ENCODE measurements around the gene SMIM8.
"Not testable (repeated sequence)": the region's sequence is repeated elsewhere in the genome, so short reads cannot be mapped to it uniquely, and the experiment has no call there.

The SMIM8 gene, protein sequence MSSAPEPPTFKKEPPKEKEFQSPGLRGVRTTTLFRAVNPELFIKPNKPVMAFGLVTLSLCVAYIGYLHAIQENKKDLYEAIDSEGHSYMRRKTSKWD

DNA sequence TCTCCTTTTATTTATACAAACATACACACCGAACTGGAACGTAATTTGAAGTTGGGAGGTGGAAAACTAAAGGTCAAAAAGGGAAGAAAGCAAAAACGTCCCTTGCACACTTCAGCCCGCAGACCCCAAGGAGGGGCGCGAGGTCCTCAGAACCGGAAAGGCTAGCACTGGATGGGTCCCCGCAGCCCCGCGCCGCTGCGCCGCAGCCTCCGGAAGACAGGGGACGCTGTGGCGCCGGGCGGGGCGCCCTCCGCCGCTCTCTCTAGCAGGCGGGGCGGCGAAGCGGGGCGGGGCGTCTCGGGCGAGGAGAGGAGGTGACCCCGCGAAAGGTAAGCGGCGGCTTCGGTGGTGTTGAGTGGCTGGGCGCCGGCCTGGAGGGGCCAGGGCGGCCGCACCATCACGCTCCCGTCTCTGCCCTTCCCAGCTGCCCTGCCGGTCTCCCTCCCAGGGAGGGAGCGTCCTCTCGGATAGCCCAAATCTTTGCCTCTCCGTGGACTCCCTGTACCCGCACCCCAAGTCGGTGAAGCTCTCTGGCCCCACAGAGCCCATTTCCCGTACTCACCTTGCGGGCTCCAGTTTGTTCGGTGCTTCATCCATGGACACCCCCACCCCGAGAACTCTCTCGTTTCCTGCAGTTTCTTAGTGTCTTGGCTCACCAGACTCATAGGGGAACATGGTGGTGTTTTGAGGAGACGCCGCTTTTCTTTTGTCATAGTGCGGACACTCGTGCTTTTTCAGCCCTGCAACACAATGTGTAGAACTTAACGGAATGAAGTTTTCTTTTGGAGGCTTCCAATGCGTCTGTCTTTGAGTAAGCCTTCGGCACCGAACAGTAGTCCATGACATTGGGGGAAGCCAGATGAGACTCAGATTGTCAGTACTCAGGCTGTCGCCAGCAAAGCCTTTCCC, at the start of gene SMIM8:
Gene SMIM8, plus strand, starts transcription at position 285 of the 909 bp plus-strand sequence. CDS start 14,444 bp downstream, outside the sequence.
- peak; percentile 75 for DNase-seq

- peak; percentile 67 for DNase-seq
These were observed 47.6 kb upstream of the SMIM8 start for GRCh38 chr6:87274660-87275274.

GRCh38 chr6:87276624-87277023, 45.8 kb upstream of the SMIM8 start:
- no peak for DNase-seq

DNA sequence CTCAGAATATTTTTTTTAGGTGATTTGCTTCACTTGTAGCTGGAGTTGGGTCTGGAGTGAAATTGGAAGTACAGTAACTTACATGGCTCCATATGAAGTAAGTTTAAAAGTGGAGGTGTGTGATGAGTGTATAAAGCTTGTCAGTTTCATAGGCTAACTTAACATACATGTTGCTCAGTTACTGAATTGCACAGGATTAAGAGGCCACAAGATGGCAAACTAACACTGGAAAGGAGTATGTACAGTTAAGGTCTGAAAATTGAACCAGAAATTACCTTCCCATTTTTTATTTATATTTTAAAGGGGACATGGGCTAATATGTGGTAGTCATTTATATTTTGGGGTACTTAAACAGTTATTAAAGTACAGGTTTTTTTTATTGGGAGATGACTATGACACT, 45.3 kb upstream of the SMIM8 start:
- DNase-seq = no peak

DNA sequence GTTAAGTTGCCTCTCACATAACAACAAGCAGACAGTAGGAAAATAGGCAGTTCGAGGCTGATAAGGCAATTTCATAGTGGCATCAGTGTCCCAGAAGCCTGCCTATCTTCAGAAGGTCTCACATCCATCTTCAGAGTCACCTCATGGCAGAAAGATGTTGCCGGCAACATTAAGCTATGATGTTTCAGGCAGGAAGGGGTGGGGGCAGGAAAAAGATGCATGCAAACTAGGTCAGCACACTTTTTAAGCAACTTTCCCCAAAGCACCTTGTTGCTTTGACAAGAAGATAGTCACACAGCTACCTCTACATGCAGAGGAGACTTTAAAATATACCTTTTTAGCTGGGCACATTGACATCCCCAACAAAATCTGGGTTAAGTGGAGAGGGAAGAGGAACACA, 43.2 kb upstream of the SMIM8 start:
- DNase-seq = no peak

GRCh38 chr6:87281426-87281825, 41.0 kb upstream of the SMIM8 start:
- DNase-seq = no peak

DNA sequence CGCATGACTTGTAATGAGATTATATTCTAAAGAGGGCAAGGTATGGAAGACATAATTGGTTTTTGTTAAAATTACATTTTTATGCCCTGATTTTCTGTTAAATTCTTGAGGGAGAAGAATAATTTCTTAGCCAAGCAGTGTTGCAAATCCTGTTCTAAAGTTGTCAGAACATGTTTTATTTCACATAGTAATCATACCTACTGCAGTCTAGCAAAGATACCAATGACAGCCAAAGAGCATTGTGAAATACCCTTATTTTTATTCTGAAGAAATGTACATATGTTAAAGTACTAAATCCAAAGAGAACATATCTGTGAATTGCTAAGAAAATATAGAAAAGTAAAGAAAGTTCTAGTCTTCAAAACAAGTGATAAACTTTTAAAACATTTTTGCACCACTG, 39.6 kb upstream of the SMIM8 start:
- no peak for DNase-seq

GRCh38 chr6:87283461-87283860, 38.9 kb upstream of the SMIM8 start:
- DNase-seq = no peak

GRCh38 chr6:87287251-87287650, 35.1 kb upstream of the SMIM8 start:
- no peak for DNase-seq

GRCh38 chr6:87289571-87289970, 32.8 kb upstream of the SMIM8 start:
- DNase-seq = no peak

DNA sequence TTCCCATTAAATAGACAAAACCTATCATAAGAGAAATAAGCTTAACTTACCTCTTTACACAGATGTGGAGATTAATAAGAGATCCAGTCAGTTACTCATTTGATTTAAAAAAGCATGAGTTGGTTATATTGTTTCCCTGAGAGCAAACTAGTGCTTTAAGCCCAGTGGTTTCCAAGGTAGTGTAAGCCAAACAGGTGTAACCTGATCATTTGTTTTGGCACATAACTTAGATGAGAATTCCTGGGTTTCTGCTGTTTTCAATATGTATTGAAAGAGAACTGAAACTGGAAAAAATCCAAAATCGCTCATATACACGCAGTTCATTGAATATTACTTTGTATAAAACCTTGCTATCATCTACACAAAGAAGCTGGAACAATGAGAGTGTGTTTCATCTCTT, 30.5 kb upstream of the SMIM8 start:
- no peak for DNase-seq

DNA sequence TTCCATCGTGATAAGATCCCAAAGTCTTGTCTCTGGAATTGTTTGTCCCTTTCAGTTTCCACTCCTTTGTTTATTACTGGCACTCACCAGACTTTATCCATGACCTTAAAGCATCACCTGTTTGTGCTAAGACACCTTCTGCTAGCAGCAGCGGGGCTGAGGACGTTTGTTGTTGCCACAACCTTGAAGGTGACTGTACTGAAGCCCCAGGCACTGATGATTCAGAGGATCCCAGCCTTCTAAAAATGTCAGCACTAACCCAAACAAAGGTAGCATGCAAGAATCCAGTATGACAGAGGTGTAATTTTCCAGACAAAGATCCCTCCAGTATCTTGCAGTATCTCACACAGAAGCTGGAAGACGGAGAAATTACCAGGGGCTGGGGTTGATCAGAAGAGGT, 28.9 kb upstream of the SMIM8 start:
- DNase-seq = no peak

DNA sequence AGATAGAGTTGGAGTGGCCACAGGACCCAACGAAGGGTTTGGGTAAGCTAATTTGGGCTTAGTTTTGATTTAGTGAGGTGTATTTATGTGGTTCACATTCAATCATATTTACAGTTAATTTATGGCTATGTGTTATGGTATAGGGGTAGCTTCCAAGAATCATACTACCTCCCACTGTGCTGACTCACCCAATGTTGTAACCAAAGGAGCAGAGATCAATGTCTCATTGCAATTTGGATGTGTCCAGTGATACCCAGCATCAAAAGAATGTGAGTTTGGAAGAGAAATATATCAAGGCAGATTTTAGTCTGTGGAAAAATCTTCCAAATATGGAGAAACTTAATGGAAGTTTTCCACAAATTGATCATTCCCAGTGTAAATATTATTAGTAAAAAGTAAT, 25.3 kb upstream of the SMIM8 start:
- DNase-seq = peak; percentile 31

DNA sequence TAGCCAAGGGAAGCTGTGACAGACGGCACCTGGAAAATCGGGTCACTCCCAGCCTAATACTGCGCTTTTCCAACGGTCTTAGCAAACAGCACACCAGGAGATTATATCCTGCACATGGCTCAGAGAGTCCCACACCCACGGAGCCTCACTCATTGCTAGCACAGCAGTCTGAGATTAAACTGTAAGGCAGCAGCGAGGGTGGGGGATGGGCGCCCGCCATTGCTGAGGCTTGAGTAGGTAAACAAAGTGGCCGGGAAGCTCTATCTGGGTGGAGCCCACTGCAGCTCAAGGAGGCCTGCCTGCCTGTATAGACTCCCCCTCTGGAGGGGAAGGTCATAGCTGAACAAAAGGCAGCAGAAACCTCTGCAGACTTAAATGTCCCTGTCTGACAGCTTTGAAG, 21.1 kb upstream of the SMIM8 start:
- DNase-seq = not testable (repeated sequence)

DNA sequence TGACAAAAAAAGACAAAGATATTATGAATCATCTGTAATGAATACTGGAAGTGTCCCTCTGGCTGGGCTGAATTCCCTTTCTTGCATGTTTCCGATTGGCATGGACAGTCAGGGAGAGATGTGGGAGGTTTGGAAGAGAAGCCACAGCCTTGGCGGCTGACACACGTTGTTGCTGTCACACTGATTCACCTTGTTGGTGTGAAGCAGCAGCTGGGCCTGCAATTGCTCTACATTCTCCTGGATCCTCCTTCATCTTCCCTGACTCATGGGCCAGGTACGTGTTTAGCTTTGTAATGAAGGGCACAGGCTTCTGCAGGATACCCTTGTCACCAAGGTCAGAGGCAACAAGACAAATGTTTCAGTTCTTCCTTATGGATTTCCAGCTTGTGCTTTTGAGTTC, 13.4 kb upstream of the SMIM8 start:
- no peak for DNase-seq

DNA sequence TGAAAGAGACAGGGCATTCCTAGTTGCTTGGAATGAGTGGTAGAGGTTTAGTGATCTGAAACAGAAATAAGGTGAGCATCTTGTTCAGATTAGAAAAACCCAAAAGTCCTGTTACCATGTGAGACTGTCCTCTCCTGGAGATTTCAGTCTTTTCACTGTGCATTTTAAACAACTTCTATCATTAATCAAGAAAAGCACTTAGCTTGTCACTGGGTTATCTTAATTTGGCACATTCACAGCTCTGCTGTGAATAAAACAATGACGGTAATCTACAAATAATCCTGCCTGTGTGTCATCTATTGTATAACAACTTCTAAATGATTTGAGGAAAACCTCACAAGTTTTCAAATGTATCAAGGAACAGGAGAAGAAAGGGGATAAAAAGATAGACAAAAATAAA, 9.5 kb upstream of the SMIM8 start:
- DNase-seq = no peak

- no peak for DNase-seq
These were observed 7.3 kb upstream of the SMIM8 start for GRCh38 chr6:87315071-87315470.

DNA sequence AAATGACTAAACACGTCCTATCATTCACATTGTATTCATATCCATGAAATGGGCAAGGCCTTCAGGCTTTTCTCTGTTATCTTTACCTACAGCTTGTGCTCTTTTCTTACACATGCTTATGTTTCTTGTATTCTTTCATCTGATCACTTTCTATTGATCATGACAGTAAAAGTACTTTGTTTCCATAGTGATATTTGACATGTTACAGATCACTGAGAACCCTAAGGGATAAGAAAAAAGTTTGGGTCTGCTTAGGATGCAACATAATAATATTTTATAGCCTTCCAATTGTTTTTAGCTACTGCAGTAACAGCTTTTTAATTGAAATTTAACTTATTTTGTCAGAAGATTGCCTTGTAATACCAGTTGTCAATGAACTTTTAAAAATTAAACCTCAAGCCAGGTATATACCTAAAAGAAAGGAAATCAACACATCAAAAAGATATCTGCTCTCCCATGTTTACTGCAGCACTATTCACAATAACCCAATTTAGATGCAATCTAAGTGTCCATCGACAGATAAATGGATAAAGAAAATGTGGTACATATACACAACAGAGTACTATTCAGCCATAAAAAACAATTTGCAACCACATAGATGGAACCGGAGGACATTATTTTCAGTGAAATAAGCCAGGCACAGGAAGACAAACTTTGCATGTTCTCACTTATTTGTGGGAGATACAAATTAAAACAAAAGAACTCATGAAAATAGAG, 3.0 kb upstream of the SMIM8 start:
- DNase-seq = no peak

DNA sequence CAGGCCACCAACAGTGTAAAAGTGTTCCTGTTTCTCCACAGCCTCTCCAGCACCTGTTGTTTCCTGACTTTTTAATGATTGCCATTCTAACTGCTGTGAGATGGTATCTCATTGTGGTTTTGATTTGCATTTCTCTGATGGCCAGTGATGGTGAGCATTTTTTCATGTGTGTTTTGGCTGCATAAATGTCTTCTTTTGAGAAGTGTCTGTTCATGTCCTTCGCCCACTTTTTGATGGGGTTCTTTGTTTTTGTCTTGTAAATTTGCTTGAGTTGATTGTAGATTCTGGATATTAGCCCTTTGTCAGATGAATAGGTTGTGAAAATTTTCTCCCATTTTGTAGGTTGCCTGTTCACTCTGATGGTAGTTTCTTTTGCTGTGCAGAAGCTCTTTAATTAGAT, 1.5 kb downstream of the SMIM8 start:
- DNase-seq = not testable (repeated sequence)

DNA sequence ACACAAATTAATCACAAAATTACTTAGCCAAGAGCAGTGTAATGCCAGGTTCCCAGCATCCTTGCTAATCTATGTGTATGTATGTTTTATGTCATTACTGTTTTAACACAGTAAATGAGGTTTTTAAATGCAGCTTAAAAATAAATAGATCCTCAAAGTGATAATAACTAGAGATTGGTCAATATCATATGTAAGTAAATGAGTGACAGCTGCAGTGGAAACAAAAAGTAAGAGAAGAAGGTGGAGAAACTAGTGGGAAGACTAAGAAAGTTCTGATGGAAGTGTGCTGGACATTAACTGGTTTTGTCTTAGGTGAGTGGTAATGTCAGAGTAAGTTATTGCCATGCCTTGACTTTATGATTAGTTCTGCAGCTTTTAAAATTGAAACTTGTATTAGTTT, 8.6 kb downstream of the SMIM8 start:
- DNase-seq = no peak

DNA sequence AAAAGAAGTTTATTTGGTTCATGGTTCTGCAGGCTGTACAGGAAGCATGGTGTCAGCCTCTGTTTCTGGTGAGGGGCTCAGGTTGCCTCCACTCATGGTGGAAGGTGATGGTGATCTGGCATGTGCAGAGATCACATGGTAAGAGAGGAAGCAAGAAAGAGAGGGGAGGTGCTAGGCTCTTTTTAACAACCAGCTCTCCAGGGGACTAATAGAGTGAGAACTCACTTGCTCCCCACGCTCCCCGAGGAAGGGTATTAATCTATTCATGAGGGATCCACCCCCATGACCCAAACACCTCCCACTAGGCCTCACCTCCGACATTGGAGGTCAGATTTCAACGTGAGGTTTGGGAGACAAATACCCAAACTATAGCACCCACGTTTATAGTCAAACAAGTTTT, 10.6 kb downstream of the SMIM8 start:
- DNase-seq = no peak

GRCh38 chr6:87333591-87334181, 11.3 kb downstream of the SMIM8 start:
- DNase-seq = peak; percentile 47

- peak; percentile 9 for DNase-seq
These were observed 12.3 kb downstream of the SMIM8 start for GRCh38 chr6:87334683-87335082.
